ENCODE measurements around the gene GCLM.

Gene GCLM

GRCh38 chr1:93845538-93846205 lies 63.6 kb downstream of the GCLM start:
- DNase-seq, result peak in 1 of 2 experiments; percentile 54

DNA sequence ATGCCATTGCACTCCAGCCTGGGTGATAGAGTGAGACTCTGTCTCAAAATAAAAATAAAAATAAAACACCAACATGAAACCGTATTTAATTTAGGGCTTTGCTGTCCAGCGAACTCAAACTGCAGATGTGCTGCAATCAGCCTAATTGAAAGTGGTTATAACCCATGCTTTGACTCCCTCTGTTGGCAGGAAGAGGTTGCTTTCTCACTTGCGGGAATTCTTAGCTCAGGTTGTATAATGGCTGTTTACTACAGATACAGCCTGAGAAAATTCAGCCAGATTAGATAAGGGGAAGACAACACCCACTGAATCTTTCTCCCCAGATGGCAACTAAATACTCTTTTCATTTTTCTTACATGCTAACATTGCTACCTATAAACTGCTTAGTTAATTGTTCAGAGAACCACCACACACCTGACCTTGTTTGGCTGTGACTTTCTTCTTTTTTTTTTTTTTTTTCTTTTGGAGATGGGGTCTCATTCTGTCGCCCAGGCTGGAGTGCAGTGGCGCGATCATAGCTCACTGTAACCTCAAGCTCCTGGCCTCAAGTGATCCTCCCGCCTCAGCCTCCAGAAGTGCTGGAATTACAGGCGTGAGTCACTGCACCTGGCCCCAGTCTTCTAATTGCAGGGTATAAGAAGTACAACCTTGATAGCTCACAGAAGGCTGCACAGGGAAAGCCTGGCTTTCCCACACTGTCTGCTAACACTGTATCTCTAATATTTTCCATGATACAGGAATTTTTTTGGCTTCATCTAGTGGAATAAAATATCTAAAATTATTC lies 64.8 kb downstream of the GCLM start:
- peak in 1 of 2 experiments; percentile 32 for DNase-seq

- no peak for DNase-seq
Observed at GRCh38 chr1:93842750-93843500, 66.3 kb downstream of the GCLM start.

GRCh38 chr1:93841771-93842170 lies 67.5 kb downstream of the GCLM start:
- DNase-seq, result no peak

- DNase-seq, result no peak
Observed at GRCh38 chr1:93840956-93841482, 68.2 kb downstream of the GCLM start.

DNA sequence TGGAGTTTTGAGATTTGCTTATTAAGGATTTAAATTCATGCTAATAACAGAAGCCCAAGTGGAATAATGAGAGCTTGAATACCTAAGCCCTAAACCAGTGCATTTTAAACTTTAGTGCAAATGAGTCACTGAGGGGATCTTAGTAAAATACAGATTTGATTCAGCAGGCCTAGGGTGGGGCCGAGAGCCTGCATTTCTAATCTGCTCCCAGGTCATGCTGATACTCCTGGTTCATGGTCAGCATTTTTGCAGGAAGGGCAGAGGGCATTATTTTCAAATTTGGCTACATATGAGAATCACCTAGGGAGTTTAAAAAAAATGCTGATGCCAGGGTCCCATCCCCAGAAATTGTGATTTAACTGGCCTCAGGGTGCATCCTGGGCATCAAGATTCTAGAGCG lies 69.5 kb downstream of the GCLM start:
- no peak for DNase-seq

- DNase-seq, result no peak
Observed at GRCh38 chr1:93839307-93839706, 69.9 kb downstream of the GCLM start.

DNA sequence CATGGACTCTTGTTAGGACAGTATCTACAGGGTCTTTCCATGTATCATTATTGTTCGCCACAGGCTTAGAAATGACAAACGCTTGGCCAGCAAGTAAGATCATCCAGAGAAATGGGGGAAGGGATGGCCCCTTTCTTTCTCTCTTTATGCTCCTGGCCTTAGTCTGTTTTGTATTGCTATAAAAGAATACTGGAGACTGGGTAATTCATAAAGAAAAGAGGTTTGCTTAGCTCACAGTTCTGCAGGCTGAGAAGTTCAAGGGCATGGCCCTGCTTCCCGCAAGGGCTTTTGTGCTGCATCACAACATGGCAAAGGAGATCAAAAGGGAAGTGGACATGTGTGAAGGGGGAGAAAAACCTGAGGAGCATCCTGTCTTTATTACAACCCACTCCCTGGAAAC lies 71.3 kb downstream of the GCLM start:
- no peak for DNase-seq
